Brain microvascular endothelial cell (primary cell): ENCODE measurements around the gene LEAP2.
"Not testable (repeated sequence)": the region's sequence is repeated elsewhere in the genome, so short reads cannot be mapped to it uniquely, and the experiment has no call there.

Experiments used
- DNase-seq: peaks from one replicate; pipeline ENCODE4 v3.0.0-alpha.2; 2020
- H3K27ac ChIP-seq: fragments of 250-450 bp; sonication (Bioruptor Pico); 2 replicates; pipeline ENCODE4 v1.5.1; 2020; ENCODE audit warnings: mild to moderate bottlenecking, moderate library complexity
- H3K27me3 ChIP-seq: fragments of 250-450 bp; sonication (Bioruptor Pico); replicated peaks from 2 replicates; pipeline ENCODE4 v1.5.1; 2020; ENCODE audit warnings: mild to moderate bottlenecking
- H3K36me3 ChIP-seq: fragments of 250-450 bp; sonication (Bioruptor Pico); replicated peaks from 2 replicates; pipeline ENCODE4 v1.5.1; 2020; ENCODE audit warnings: mild to moderate bottlenecking
- H3K4me3 ChIP-seq: 2 replicates; pipeline ENCODE4 v1.5.1; 2011; ENCODE audit warnings: low read depth, mild to moderate bottlenecking, control low read depth, low read length, moderate library complexity
- CTCF ChIP-seq: IDR thresholded peaks from 2 replicates; pipeline ENCODE4 v1.5.1; 2011; ENCODE audit warnings: low read depth, mild to moderate bottlenecking, moderate library complexity, low read length, control low read depth, inconsistent platforms; ENCODE audit errors: missing control alignments
- in situ Hi-C: cut with HindIII; loops from 2 replicates; pipeline ENCODE4 v1.10.0; 2017; ENCODE audit warnings: low sequenced_read_pairs, low pct_ligation_motif_present

LEAP2 gene

GRCh38 chr5:132850066-132850465 is 23.4 kb upstream of the LEAP2 start:
- Histone ChIP-seq H3K27me3 (no peaks in the 10 kb centered on the region), H3K4me3 (no peak overlapping the region), H3K27ac (no peak overlapping the region), H3K36me3 (no peaks in the 10 kb centered on the region)
- in situ Hi-C loops, result no loop called here
- TF ChIP-seq CTCF, result no peak
- DNase-seq, result peak; percentile 38

- in situ Hi-C loops, result no loop called here
- H3K27me3 ChIP-seq, result no peaks in the 10 kb centered on the region
- DNase-seq, result no peak
- no peak overlapping the region for H3K27ac ChIP-seq
- no peak for TF ChIP-seq CTCF
- H3K4me3 ChIP-seq, result no peak overlapping the region
- H3K36me3 ChIP-seq, result no peaks in the 10 kb centered on the region
Observed at GRCh38 chr5:132853323-132853722, 20.1 kb upstream of the LEAP2 start.

- no peak for TF ChIP-seq CTCF
- Histone ChIP-seq H3K36me3 (no peaks in the 10 kb centered on the region), H3K27ac (no peak overlapping the region), H3K27me3 (no peaks in the 10 kb centered on the region), H3K4me3 (no peak overlapping the region)
- in situ Hi-C loops, result no loop called here
- DNase-seq, result no peak
Observed at GRCh38 chr5:132853790-132854189, 19.7 kb upstream of the LEAP2 start.

GRCh38 chr5:132854301-132854700 is 19.2 kb upstream of the LEAP2 start:
- TF ChIP-seq CTCF, result no peak
- H3K4me3 ChIP-seq, result no peak overlapping the region
- in situ Hi-C loops, result no loop called here
- no peaks in the 10 kb centered on the region for H3K27me3 ChIP-seq
- H3K27ac ChIP-seq, result no peak overlapping the region
- no peak for DNase-seq
- no peaks in the 10 kb centered on the region for H3K36me3 ChIP-seq

GRCh38 chr5:132854992-132855391 is 18.5 kb upstream of the LEAP2 start:
- H3K4me3 ChIP-seq, H3K27me3 ChIP-seq, in situ Hi-C loops, H3K27ac ChIP-seq, DNase-seq, H3K36me3 ChIP-seq: not testable (repeated sequence)

GRCh38 chr5:132856011-132856410 is 17.5 kb upstream of the LEAP2 start:
- no peak for DNase-seq
- in situ Hi-C loops, result no loop called here
- TF ChIP-seq CTCF, result no peak

More at GRCh38 chr5:132856011-132856410, 17.5 kb upstream of the LEAP2 start:
- H3K36me3 ChIP-seq, result no peaks in the 10 kb centered on the region
- no peaks in the 10 kb centered on the region for H3K27me3 ChIP-seq
- H3K4me3 ChIP-seq, result no peak overlapping the region
- no peak overlapping the region for H3K27ac ChIP-seq
